GM12878 (cell line): ENCODE results near the gene PLOD2. TPM values are rescaled to one million over a fixed set of nuclear protein-coding genes. Genes with fewer than 3 reads are reported as not detected.

ENCODE experiments used
- ATAC-seq: fragments of 200-7000 bp; cut with Tn5 transposase; 3 replicates; pipeline ENCODE4 v1.9.1; 2020; ENCODE audit warnings: mild to moderate bottlenecking, moderate library complexity
- BruUV-seq: library from RNA; stranded (reverse); fragments of 400-500 nt; replicated peaks from 2 replicates; lab custom pipeline; 2021; lab: Mats Ljungman, UMichigan
- CTCF ChIA-PET: fragments of 300-600 bp; sonication (Branson Sonifier 250); formaldehyde crosslinking; extraction: SDS; loops from one replicate; lab custom pipeline; 2021; ENCODE audit warnings: inconsistent platforms; lab: Yijun Ruan, JAX
- POLR2A ChIA-PET: fragments of 350-600 bp; formaldehyde crosslinking; extraction: SDS; loops from one replicate; lab custom pipeline; 2021; ENCODE audit warnings: inconsistent platforms; lab: Charles Lee
- RAD21 ChIA-PET: fragments of 300-600 bp; sonication (Branson Sonifier 250); formaldehyde crosslinking; loops from one replicate; lab custom pipeline; 2023; ENCODE audit warnings: antibody characterized with exemption; ENCODE audit not compliant: unreplicated experiment; lab: Charles Lee
- SMC1A ChIA-PET: fragments of 300-600 bp; sonication (Branson Sonifier 250); formaldehyde crosslinking; loops from one replicate; lab custom pipeline; 2023; ENCODE audit not compliant: unreplicated experiment, uncharacterized antibody; lab: Charles Lee
- DNase-seq: peaks from one replicate; pipeline ENCODE4 v3.0.0-alpha.2; 2011; ENCODE audit warnings: low read depth, low spot score
- FAIRE-seq: peaks from 3 replicates; lab custom pipeline; 2011; peaks lifted over from hg19 to GRCh38; lab: Jason Lieb, UNC
- H2AFZ ChIP-seq: 2 replicates; pipeline ENCODE4 v1.6.0; 2011; ENCODE audit warnings: low read depth, low read length, control low read depth; ENCODE audit not compliant: control insufficient read depth
- H3K27ac ChIP-seq: 2 replicates; pipeline ENCODE4 v1.5.1; 2011; ENCODE audit warnings: control low read depth; ENCODE audit not compliant: control insufficient read depth, insufficient read depth
- H3K27me3 ChIP-seq, 2 experiments: replicated peaks in 1 of 2; 2 replicates each; pipeline versions ENCODE4 v1.6.0 to v1.6.1; 2011; ENCODE audit warnings: low read length in 1 of 2; ENCODE audit not compliant: control insufficient read depth in 2 of 2, insufficient read depth in 2 of 2
- H3K36me3 ChIP-seq, 2 experiments: 2 replicates each; pipeline ENCODE4 v1.5.1; 2011; ENCODE audit warnings: low read length in 1 of 2; ENCODE audit not compliant: control insufficient read depth in 2 of 2, insufficient read depth in 2 of 2
- H3K4me1 ChIP-seq: 2 replicates; pipeline ENCODE4 v1.6.1; 2011; ENCODE audit warnings: mild to moderate bottlenecking, low read length, moderate library complexity, mixed read lengths; ENCODE audit not compliant: control insufficient read depth, insufficient read depth
- H3K4me2 ChIP-seq: 2 replicates; pipeline ENCODE4 v1.6.0; 2011; ENCODE audit warnings: control low read depth; ENCODE audit not compliant: control insufficient read depth, insufficient read depth
- H3K4me3 ChIP-seq: fragments of 200-600 bp; sonication (generic); 2 replicates; pipeline ENCODE4 v1.5.1; 2016
- H3K79me2 ChIP-seq: 2 replicates; pipeline ENCODE4 v1.6.0; 2011; ENCODE audit warnings: low read length; ENCODE audit not compliant: control insufficient read depth, insufficient read depth
- H3K9ac ChIP-seq: 2 replicates; pipeline ENCODE4 v1.8.0; 2011; ENCODE audit warnings: low read length, control low read depth, mixed read lengths; ENCODE audit not compliant: control insufficient read depth, insufficient read depth
- H3K9me3 ChIP-seq: replicated peaks from 3 replicates; pipeline ENCODE4 v1.5.1; 2011; ENCODE audit warnings: mild to moderate bottlenecking, low read length; ENCODE audit not compliant: control insufficient read depth, insufficient read depth
- H4K20me1 ChIP-seq: 2 replicates; pipeline ENCODE4 v1.6.0; 2011; ENCODE audit not compliant: control insufficient read depth, insufficient read depth
- CHD2 ChIP-seq: IDR thresholded peaks from 2 replicates; pipeline ENCODE4 v1.6.1; 2011; ENCODE audit warnings: low read depth, low read length, improper control_type of control experiment, borderline replicate concordance
- EP300 ChIP-seq, 2 experiments: fragments of 150-350 bp in 1 of 2; IDR thresholded peaks; 2 replicates each; pipeline ENCODE4 v1.6.1; 2011 to 2012; ENCODE audit warnings: low read depth in 2 of 2, low read length in 2 of 2, borderline replicate concordance in 1 of 2, improper control_type of control experiment in 1 of 2, inconsistent platforms in 1 of 2; ENCODE audit not compliant: control insufficient read depth in 1 of 2
- HDAC6 ChIP-seq: fragments of 200-600 bp; sonication (generic); IDR thresholded peaks from one replicate; pipeline ENCODE4 v1.8.0; 2017; ENCODE audit warnings: antibody characterized with exemption; ENCODE audit not compliant: unreplicated experiment
- IKZF2 ChIP-seq, 2 experiments: fragments of 450-650 bp; IDR thresholded peaks; 2 replicates each; pipeline ENCODE4 v1.6.1; 2017; ENCODE audit warnings: mild to moderate bottlenecking in 2 of 2, moderate library complexity in 2 of 2
- KDM1A ChIP-seq: fragments of 200-600 bp; sonication (generic); IDR thresholded peaks from 2 replicates; pipeline ENCODE4 v1.6.1; 2016; ENCODE audit warnings: borderline replicate concordance
- NBN ChIP-seq: fragments of 450-650 bp; IDR thresholded peaks from 2 replicates; pipeline ENCODE4 v1.6.1; 2016
- POLR2AphosphoS5 ChIP-seq: IDR thresholded peaks from 2 replicates; pipeline ENCODE4 v1.6.1; 2011; ENCODE audit warnings: mild to moderate bottlenecking, low read length, inconsistent platforms
- RFX5 ChIP-seq: IDR thresholded peaks from 2 replicates; pipeline ENCODE4 v1.6.1; 2011; ENCODE audit warnings: low read depth, low read length, improper control_type of control experiment
- SMAD5 ChIP-seq: IDR thresholded peaks from 2 replicates; pipeline ENCODE4 v1.6.1; 2016; ENCODE audit warnings: antibody characterized with exemption, low read depth
- WGBS: methylation state at CpG from one replicate; pipeline ENCODE4 v1.1.6; 2016; ENCODE audit warnings: low lambda C conversion rate; ENCODE audit not compliant: insufficient replicate concordance, insufficient coverage; ENCODE audit errors: missing lambda C conversion rate; 5-methylcytosine and 5-hydroxymethylcytosine counted together
- in situ Hi-C: fragments of 300-500 bp; cut with MboI; formaldehyde crosslinking; loops from 9 replicates; pipeline ENCODE4 v1.14.3; 2018; ENCODE audit warnings: mixed read lengths
- intact Hi-C: fragments of 100-400 bp; cut with micrococcal nuclease; formaldehyde crosslinking; loops from one replicate; pipeline ENCODE4 v1.14.2; 2022; ENCODE audit not compliant: unreplicated experiment
- polyA plus RNA-seq, 11 experiments: library from polyadenylated mRNA; depleted of rRNA in 4 of 11; unstranded in 6 of 11; stranded (reverse) in 5 of 11; fragments of >200 nt; fragmentation: Nextera tagmentation in 4 of 11; fragmentation: Illumina TruSeq in 1 of 11; extraction: Ambion mirVana in 4 of 11; extraction: Trizol in 1 of 11; gene quantifications; 1 replicate in 1 of 11; 2 replicates in 10 of 11; pipeline versions ENCODE4 v1.2.1 to v1.2.3, GENCODE V29; 2011 to 2016; ENCODE audit warnings: inconsistent platforms in 2 of 11, missing spikeins in 2 of 11, low read depth in 1 of 11
- total RNA-seq, 4 experiments: library from RNA; depleted of rRNA in 3 of 4; stranded (reverse); fragments of >200 nt in 3 of 4; fragmentation: Illumina TruSeq in 1 of 4; extraction: Trizol in 1 of 4; gene quantifications; 2 replicates each; pipeline versions ENCODE4 v1.2.1 to v1.2.3, GENCODE V29; 2013 to 2021
- TF ChIP-seq, protein P1 (sequence below): fragments of 450-650 bp; formaldehyde crosslinking; IDR thresholded peaks from 2 replicates; pipeline ENCODE4 v1.4.0; 2022; ENCODE audit warnings: mild to moderate bottlenecking, moderate library complexity
- TF ChIP-seq, protein P2 (sequence below): fragments of 450-650 bp; IDR thresholded peaks from 2 replicates; pipeline ENCODE4 v1.6.1; 2017; ENCODE audit warnings: mild to moderate bottlenecking, moderate library complexity
- TF ChIP-seq, protein P3 (sequence below): fragments of 450-650 bp; IDR thresholded peaks from 2 replicates; pipeline ENCODE4 v1.6.1; 2017; ENCODE audit warnings: borderline replicate concordance

PLOD2 gene
- total and polyA plus RNA-seq, 10 of the 15 experiments (the other 5 are each of a cell fraction or from before 2014, with no cell fraction given), result 0.03 to 0.56 (median 0.33) TPM; not detected in 4

DNA sequence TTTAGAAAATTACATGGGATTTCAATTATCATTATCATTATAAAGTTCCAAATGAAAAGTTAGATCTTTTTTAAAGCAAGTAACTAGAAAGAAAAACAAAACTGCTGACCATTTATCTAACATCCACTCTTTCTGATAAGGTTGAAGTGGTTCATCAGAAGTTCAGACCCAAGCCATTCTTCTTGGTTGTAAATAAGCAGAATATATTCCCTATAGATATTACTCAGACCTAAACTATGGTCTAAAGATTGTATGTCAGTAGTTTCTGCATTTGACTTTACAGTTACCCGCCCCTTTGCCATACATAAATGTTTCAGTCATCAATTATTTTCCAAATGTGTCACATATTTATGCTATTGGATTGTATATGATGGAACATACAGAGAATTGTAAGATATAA is 136.7 kb downstream of the PLOD2 start:
- TF ChIP-seq IKZF2 (IDR thresholded peaks at IDR 0.05) (no peak), HDAC6 (no peak), EP300 (IDR thresholded peaks at IDR 0.05; ENCODE audit: borderline replicate concordance in 1 of 2, control insufficient read depth in 1 of 2, low read depth in 2 of 2, low read length in 2 of 2) (no peak), NBN (no peak), KDM1A (no peak), POLR2AphosphoS5 (no peak), CHD2 (no peak), RFX5 (no peak), SMAD5 (no peak)
- TF ChIP-seq, protein P1, sequence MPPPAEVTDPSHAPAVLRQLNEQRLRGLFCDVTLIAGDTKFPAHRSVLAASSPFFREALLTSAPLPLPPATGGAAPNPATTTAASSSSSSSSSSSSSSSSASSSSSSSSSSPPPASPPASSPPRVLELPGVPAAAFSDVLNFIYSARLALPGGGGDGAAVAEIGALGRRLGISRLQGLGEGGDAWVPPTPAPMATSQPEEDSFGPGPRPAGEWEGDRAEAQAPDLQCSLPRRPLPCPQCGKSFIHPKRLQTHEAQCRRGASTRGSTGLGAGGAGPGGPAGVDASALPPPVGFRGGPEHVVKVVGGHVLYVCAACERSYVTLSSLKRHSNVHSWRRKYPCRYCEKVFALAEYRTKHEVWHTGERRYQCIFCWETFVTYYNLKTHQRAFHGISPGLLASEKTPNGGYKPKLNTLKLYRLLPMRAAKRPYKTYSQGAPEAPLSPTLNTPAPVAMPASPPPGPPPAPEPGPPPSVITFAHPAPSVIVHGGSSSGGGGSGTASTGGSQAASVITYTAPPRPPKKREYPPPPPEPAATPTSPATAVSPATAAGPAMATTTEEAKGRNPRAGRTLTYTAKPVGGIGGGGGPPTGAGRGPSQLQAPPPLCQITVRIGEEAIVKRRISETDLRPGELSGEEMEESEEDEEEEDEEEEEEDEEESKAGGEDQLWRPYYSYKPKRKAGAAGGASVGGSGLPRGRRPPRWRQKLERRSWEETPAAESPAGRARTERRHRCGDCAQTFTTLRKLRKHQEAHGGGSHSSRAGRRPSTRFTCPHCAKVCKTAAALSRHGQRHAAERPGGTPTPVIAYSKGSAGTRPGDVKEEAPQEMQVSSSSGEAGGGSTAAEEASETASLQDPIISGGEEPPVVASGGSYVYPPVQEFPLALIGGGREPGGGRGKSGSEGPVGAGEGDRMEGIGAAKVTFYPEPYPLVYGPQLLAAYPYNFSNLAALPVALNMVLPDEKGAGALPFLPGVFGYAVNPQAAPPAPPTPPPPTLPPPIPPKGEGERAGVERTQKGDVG (CRISPR knock-in tag), result no peak
- TF ChIP-seq, protein P2, sequence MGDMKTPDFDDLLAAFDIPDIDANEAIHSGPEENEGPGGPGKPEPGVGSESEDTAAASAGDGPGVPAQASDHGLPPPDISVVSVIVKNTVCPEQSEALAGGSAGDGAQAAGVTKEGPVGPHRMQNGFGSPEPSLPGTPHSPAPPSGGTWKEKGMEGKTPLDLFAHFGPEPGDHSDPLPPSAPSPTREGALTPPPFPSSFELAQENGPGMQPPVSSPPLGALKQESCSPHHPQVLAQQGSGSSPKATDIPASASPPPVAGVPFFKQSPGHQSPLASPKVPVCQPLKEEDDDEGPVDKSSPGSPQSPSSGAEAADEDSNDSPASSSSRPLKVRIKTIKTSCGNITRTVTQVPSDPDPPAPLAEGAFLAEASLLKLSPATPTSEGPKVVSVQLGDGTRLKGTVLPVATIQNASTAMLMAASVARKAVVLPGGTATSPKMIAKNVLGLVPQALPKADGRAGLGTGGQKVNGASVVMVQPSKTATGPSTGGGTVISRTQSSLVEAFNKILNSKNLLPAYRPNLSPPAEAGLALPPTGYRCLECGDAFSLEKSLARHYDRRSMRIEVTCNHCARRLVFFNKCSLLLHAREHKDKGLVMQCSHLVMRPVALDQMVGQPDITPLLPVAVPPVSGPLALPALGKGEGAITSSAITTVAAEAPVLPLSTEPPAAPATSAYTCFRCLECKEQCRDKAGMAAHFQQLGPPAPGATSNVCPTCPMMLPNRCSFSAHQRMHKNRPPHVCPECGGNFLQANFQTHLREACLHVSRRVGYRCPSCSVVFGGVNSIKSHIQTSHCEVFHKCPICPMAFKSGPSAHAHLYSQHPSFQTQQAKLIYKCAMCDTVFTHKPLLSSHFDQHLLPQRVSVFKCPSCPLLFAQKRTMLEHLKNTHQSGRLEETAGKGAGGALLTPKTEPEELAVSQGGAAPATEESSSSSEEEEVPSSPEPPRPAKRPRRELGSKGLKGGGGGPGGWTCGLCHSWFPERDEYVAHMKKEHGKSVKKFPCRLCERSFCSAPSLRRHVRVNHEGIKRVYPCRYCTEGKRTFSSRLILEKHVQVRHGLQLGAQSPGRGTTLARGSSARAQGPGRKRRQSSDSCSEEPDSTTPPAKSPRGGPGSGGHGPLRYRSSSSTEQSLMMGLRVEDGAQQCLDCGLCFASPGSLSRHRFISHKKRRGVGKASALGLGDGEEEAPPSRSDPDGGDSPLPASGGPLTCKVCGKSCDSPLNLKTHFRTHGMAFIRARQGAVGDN, result no peak
- TF ChIP-seq, protein P3, sequence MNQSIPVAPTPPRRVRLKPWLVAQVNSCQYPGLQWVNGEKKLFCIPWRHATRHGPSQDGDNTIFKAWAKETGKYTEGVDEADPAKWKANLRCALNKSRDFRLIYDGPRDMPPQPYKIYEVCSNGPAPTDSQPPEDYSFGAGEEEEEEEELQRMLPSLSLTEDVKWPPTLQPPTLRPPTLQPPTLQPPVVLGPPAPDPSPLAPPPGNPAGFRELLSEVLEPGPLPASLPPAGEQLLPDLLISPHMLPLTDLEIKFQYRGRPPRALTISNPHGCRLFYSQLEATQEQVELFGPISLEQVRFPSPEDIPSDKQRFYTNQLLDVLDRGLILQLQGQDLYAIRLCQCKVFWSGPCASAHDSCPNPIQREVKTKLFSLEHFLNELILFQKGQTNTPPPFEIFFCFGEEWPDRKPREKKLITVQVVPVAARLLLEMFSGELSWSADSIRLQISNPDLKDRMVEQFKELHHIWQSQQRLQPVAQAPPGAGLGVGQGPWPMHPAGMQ, result no peak
- TF ChIP-seq, all 136 proteins: peak for 0
- RAD21 ChIA-PET, result interaction anchor here (0.6 kb wide), 1 partner anchor 256 kb away, joined by 3 read pairs; no protein-coding TSS in a partner anchor
- SMC1A ChIA-PET, result no interaction called here
- H3K9ac ChIP-seq, result no peak overlapping the region
- intact Hi-C loops, result no loop called here
- BruUV-seq, result no TSS peak
- CTCF ChIA-PET, result interaction anchor here (3.5 kb wide), 1 partner anchor 247 kb away, joined by 13 read pairs; no protein-coding TSS in a partner anchor
- in situ Hi-C loops, result no loop called here
- WGBS, result 0% methylated on average over 1 of the region's 1 CpG
- H3K4me1 ChIP-seq, result no peaks in the 10 kb centered on the region
- H3K36me3 ChIP-seq, result no peaks in the 10 kb centered on the region
- H4K20me1 ChIP-seq, result no peaks in the 10 kb centered on the region
- no peak overlapping the region for H2AFZ ChIP-seq
- DNase-seq, result no peak
- no peak overlapping the region for H3K4me2 ChIP-seq
- ATAC-seq, result no peak
- no peaks in the 10 kb centered on the region for H3K79me2 ChIP-seq
- H3K4me3 ChIP-seq, result no peak overlapping the region
- no peak for FAIRE-seq
- no peaks in the 10 kb centered on the region for H3K27me3 ChIP-seq
- H3K27ac ChIP-seq, result no peak overlapping the region
- POLR2A ChIA-PET, result no interaction called here
- H3K9me3 ChIP-seq, result no peaks in the 10 kb centered on the region
